Psoas muscle (tissue), 8 donors: ENCODE results near the gene KIAA0319L. TPM values are rescaled to one million over a fixed set of nuclear protein-coding genes. Genes with fewer than 3 reads are reported as not detected.

Source experiments
- ATAC-seq, 4 donors: fragments of 200-7000 bp; cut with Tn5 transposase; one replicate each; pipeline ENCODE4 v1.9.1; 2020; ENCODE audit warnings: moderate library complexity in 3 of 4, mild to moderate bottlenecking in 2 of 4
- DNase-seq, 2 donors: peaks; one replicate each; pipeline ENCODE4 v3.0.0-alpha.2; 2020
- H3K27ac ChIP-seq: fragments of 200-600 bp; one replicate; pipeline ENCODE4 v1.8.0; 2022
- H3K27me3 ChIP-seq, 3 donors: fragments of 200-600 bp in 1 of 3; one replicate each; pipeline versions ENCODE4 v1.6.1 to v1.8.0; 2013 to 2022; ENCODE audit warnings: low read length in 2 of 3, mild to moderate bottlenecking in 2 of 3, moderate library complexity in 1 of 3; ENCODE audit not compliant: insufficient read depth in 3 of 3
- H3K36me3 ChIP-seq, 2 donors: fragments of 200-600 bp in 1 of 2; one replicate each; pipeline versions ENCODE4 v1.6.1 to v1.8.0; 2013 to 2022; ENCODE audit warnings: low read depth in 1 of 2, mild to moderate bottlenecking in 1 of 2, moderate library complexity in 1 of 2; ENCODE audit not compliant: insufficient read depth in 1 of 2
- H3K4me1 ChIP-seq: fragments of 200-600 bp; one replicate; pipeline ENCODE4 v1.8.0; 2022
- H3K4me3 ChIP-seq: fragments of 200-600 bp; one replicate; pipeline ENCODE4 v1.8.0; 2022; ENCODE audit warnings: mild to moderate bottlenecking
- H3K9me3 ChIP-seq: fragments of 200-600 bp; one replicate; pipeline ENCODE4 v1.8.0; 2022
- WGBS, 3 donors: extraction: QIAGEN DNeasy Blood & Tissue Kit; methylation state at CpG; one replicate each; pipeline versions ENCODE4 v1.1.6 to v1.1.7; 2013; 5-methylcytosine and 5-hydroxymethylcytosine counted together
- intact Hi-C, 2 donors: fragments of 100-400 bp; cut with DNase I; formaldehyde crosslinking; loops; one replicate each; pipeline versions ENCODE4 v1.11.0 to v1.14.2; 2022
- polyA plus RNA-seq, 3 donors: library from polyadenylated mRNA; stranded (reverse); fragments of 200-250 nt; gene quantifications; one replicate each; pipeline ENCODE4 v1.2.3, GENCODE V29; 2013
- total RNA-seq, 4 donors: library from RNA; stranded (reverse); fragmentation: NEBNext Ultra II Directional in 2 of 4; extraction: Animal tissue kit (Norgen Biotek cat#: 25700) in 2 of 4; gene quantifications; one replicate each; pipeline versions ENCODE4 v1.2.1 to v1.2.4, GENCODE V29; 2021 to 2023
- TF ChIP-seq, protein P1 (sequence below): fragments of 200-600 bp; IDR thresholded peaks from one replicate; pipeline ENCODE4 v1.8.0; 2022; ENCODE audit warnings: antibody characterized with exemption
- donor health status: healthy with polysubstance abuse.
- donor health status: DM: no; HTN: no; CAD: no; lungs with moderate emphysema.
- donor health status: Bipolar disorder and iron deficiency.
- donor health status: healthy.
- donor health status: DM: yes; HTN: yes; CAD: no.
- donor health status: DM: no; HTN: no; CAD: no.
- donor health status: DM: no; HTN: no; CAD: no.
- donor health status: DM: yes; HTN: yes; CAD: no.

Gene KIAA0319L
- total and polyA plus RNA-seq, 7 donors, result 18.0 to 46.9 (median 35.7) TPM

DNA sequence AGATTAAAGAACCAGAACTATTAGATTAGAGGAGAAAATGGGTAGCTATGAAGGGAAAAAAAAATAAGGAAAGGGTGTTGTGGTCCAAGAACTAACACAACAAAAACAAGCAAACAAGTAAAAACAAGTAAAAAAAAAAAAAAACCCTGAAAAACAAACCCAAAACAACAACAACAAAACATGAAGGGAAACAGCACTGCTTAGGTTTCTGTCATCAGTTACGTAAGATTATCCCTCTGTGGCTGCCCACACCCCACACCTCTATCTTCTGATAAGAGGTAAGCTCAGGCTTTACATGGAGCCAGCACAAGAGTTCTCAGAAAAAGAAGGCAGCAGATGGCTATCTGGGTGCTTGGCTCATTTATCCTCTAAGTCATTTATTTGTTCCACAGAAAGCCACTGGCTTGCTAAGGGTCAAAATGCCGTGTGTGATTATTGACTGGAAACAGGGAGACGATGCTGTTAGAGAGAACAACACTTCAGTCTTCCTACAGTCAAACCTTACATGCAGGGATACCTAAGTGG lies 57.5 kb downstream of the KIAA0319L start:
- Histone ChIP-seq H3K27me3 (no peaks in the 10 kb centered on the region), H3K4me1 (no peaks in the 10 kb centered on the region), H3K36me3 (no peaks in the 10 kb centered on the region), H3K27ac (no peak overlapping the region), H3K4me3 (no peak overlapping the region), H3K9me3 (no peaks in the 10 kb centered on the region)
- no peak for DNase-seq
- TF ChIP-seq, protein P1, sequence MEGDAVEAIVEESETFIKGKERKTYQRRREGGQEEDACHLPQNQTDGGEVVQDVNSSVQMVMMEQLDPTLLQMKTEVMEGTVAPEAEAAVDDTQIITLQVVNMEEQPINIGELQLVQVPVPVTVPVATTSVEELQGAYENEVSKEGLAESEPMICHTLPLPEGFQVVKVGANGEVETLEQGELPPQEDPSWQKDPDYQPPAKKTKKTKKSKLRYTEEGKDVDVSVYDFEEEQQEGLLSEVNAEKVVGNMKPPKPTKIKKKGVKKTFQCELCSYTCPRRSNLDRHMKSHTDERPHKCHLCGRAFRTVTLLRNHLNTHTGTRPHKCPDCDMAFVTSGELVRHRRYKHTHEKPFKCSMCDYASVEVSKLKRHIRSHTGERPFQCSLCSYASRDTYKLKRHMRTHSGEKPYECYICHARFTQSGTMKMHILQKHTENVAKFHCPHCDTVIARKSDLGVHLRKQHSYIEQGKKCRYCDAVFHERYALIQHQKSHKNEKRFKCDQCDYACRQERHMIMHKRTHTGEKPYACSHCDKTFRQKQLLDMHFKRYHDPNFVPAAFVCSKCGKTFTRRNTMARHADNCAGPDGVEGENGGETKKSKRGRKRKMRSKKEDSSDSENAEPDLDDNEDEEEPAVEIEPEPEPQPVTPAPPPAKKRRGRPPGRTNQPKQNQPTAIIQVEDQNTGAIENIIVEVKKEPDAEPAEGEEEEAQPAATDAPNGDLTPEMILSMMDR, result no peak
- ATAC-seq, result no peak
- WGBS, 3 donors, result 53 to 70% (median 63%) methylated on average over 3 of the region's 3 CpGs
- intact Hi-C loops, result no loop called here

DNA sequence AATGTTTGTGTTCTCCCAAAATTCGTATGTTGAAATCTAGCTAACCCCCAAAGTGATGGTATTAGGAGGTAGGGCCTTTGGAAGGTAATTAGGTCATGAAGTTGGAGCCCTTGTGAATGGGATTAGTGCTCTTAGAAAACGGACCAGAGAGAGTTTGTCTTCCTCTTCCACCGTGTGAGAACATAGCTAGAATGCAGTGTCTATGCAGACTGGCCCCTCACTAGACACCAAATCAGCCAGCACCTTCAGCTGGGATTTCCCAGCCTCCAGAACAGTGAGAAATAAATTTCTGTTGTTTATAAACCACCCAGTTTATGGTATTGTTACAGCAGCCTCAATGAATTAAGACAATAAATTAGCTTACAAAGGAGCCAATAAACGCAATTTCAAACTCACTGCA lies 58.0 kb downstream of the KIAA0319L start:
- intact Hi-C loops, result no loop called here
- DNase-seq (no peak), ATAC-seq (no peak)
- H3K4me1 ChIP-seq, result no peaks in the 10 kb centered on the region
- H3K9me3 ChIP-seq, result no peaks in the 10 kb centered on the region
- no peak overlapping the region for H3K27ac ChIP-seq
- TF ChIP-seq, protein P1, result no peak
- 80 to 86% (median 80%) methylated on average over 4 of the region's 4 CpGs for WGBS, 3 donors
- H3K4me3 ChIP-seq, result no peak overlapping the region
- no peaks in the 10 kb centered on the region for H3K27me3 ChIP-seq
- H3K36me3 ChIP-seq, result no peaks in the 10 kb centered on the region

DNA sequence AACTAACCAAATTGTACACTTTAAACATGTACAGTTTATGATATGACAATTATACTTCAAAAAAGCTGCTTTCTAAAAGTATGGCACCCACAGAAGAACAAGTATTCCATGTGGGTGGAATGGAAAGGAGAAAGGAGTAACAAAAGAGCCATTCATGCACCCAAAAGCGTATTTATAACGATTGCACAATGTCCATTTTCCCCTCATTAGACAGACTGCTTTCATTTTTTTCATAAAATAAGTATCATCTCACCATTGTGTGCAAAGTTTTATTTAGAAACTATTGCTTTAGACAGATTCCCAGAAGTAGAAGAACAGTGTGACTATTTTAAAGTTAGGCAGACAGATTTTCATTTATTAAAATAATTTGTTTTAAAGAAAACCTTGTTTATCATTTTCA lies 59.6 kb downstream of the KIAA0319L start:
- H3K27ac ChIP-seq, result no peak overlapping the region
- intact Hi-C loops, result no loop called here
- TF ChIP-seq, protein P1, result no peak

DNA sequence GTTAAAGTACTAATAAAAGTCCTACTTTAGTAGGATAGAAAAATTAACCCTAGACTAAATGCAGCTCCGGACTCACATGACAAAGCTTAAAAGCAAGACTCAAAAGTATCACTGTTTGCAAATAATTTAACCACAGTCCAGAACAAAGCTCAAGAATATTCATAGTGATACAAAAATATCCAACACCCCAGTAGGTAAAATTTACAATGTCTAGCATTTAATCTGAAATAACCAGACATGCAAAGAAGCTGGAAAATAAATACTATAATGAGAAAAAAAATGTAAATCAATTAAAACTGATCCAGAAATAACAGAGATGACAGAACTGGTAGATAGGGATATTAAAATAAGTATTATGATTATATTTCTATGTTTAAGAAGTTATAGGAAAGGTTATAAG lies 67.0 kb downstream of the KIAA0319L start:
- DNase-seq (no peak), ATAC-seq (no peak)
- Histone ChIP-seq H3K36me3 (no peaks in the 10 kb centered on the region), H3K4me1 (no peaks in the 10 kb centered on the region), H3K27ac (no peak overlapping the region), H3K27me3 (no peaks in the 10 kb centered on the region), H3K9me3 (no peaks in the 10 kb centered on the region), H3K4me3 (no peak overlapping the region)
- TF ChIP-seq, protein P1, result no peak
- 97 to 100% (median 98%) methylated on average over 1 of the region's 1 CpG for WGBS, 3 donors
- intact Hi-C loops, result no loop called here

More for the DNA sequence above, 59.6 kb downstream of the KIAA0319L start:
- DNase-seq (no peak), ATAC-seq (no peak)
- Histone ChIP-seq H3K4me3 (no peak overlapping the region), H3K27me3 (no peaks in the 10 kb centered on the region), H3K9me3 (no peaks in the 10 kb centered on the region), H3K4me1 (no peaks in the 10 kb centered on the region), H3K36me3 (no peaks in the 10 kb centered on the region)
- WGBS, 3 donors, result 69 to 81% (median 73%) methylated on average over 2 of the region's 2 CpGs

DNA sequence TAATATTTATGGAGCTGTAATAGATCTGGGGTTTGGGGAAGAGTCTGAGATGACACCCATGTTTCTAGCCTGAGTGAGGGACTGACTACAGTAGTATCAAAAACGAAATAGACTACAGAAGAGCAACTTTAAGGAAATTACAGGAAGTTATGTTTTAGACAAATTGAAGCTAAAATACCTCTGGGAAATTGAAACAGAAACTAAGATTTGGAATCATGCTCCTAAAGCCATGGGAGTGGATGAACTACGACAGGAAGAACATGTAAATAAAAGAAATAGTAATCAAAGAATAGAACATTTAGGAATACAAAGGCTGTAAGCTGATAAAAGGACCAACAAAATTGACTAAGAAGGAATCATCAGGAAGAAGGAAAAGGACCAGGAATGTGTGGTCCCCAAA lies 68.9 kb downstream of the KIAA0319L start:
- peak overlapping the region; percentile 19 for H3K27ac ChIP-seq

More for the DNA sequence above, 68.9 kb downstream of the KIAA0319L start:
- H3K36me3 ChIP-seq, result no peaks in the 10 kb centered on the region
- H3K9me3 ChIP-seq, result no peaks in the 10 kb centered on the region
- intact Hi-C loops, result no loop called here
- TF ChIP-seq, protein P1, result no peak
- DNase-seq (no peak), ATAC-seq (no peak)
- no peaks in the 10 kb centered on the region for H3K4me1 ChIP-seq
- peak overlapping the region; percentile 20 for H3K4me3 ChIP-seq
- H3K27me3 ChIP-seq, result no peaks in the 10 kb centered on the region
- WGBS, 3 donors, result 56 to 65% (median 62%) methylated on average over 2 of the region's 2 CpGs
